ENCODE measurements around the gene BFSP1. TPM values are rescaled to one million over a fixed set of nuclear protein-coding genes. Genes with fewer than 3 reads are reported as not detected.

Gene BFSP1
- total and polyA plus RNA-seq, 2 experiments from 2014 or later = 2.0 to 2.3 TPM

GRCh38 chr20:17471606-17472187 is 59.5 kb downstream of the BFSP1 start:
- H3K36me3 ChIP-seq (replicated peaks; ENCODE audit: insufficient read depth, low read depth) = no peaks in the 10 kb centered on the region

GRCh38 chr20:17470973-17471372 is 60.2 kb downstream of the BFSP1 start:
- Histone ChIP-seq H3K79me2 (no peaks in the 10 kb centered on the region), H3K4me3 (no peak overlapping the region), H3K27me3 (no peaks in the 10 kb centered on the region), H3K4me1 (ENCODE audit: insufficient read depth) (no peaks in the 10 kb centered on the region), H3K4me2 (no peak overlapping the region), H3K36me3 (replicated peaks; ENCODE audit: insufficient read depth, low read depth) (no peaks in the 10 kb centered on the region), H3K9me2 (replicated peaks; ENCODE audit: insufficient read depth) (no peaks in the 10 kb centered on the region), H3K27ac (no peak overlapping the region), H2AFZ (no peak overlapping the region), H3K9me3 (ENCODE audit: low read depth) (no peaks in the 10 kb centered on the region), H4K20me1 (ENCODE audit: insufficient read depth, poor library complexity, severe bottlenecking) (no peaks in the 10 kb centered on the region)
- WGBS (ENCODE audit: low lambda C conversion rate, missing lambda C conversion rate) = 93% methylated on average over 9 of the region's 9 CpGs
- TF ChIP-seq, protein P1, sequence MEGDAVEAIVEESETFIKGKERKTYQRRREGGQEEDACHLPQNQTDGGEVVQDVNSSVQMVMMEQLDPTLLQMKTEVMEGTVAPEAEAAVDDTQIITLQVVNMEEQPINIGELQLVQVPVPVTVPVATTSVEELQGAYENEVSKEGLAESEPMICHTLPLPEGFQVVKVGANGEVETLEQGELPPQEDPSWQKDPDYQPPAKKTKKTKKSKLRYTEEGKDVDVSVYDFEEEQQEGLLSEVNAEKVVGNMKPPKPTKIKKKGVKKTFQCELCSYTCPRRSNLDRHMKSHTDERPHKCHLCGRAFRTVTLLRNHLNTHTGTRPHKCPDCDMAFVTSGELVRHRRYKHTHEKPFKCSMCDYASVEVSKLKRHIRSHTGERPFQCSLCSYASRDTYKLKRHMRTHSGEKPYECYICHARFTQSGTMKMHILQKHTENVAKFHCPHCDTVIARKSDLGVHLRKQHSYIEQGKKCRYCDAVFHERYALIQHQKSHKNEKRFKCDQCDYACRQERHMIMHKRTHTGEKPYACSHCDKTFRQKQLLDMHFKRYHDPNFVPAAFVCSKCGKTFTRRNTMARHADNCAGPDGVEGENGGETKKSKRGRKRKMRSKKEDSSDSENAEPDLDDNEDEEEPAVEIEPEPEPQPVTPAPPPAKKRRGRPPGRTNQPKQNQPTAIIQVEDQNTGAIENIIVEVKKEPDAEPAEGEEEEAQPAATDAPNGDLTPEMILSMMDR (IDR thresholded peaks at IDR 0.05; ENCODE audit: poor library complexity) = no peak
- no peak for TF ChIP-seq EZH2phosphoT487 (IDR thresholded peaks at IDR 0.05; ENCODE audit: low read depth, severe bottlenecking, unreplicated experiment)
- TF ChIP-seq EZH2 (IDR thresholded peaks at IDR 0.05; ENCODE audit: borderline replicate concordance) = no peak
- no peak for DNase-seq (ENCODE audit: low spot score)

More at GRCh38 chr20:17471606-17472187, 59.5 kb downstream of the BFSP1 start:
- H3K27me3 ChIP-seq = no peaks in the 10 kb centered on the region
- 84% methylated on average over 10 of the region's 10 CpGs for WGBS (ENCODE audit: low lambda C conversion rate, missing lambda C conversion rate)
- no peaks in the 10 kb centered on the region for H3K79me2 ChIP-seq
- TF ChIP-seq, protein P1 (IDR thresholded peaks at IDR 0.05; ENCODE audit: poor library complexity) = no peak
- TF ChIP-seq EZH2phosphoT487 (IDR thresholded peaks at IDR 0.05; ENCODE audit: low read depth, severe bottlenecking, unreplicated experiment) (no peak), EZH2 (IDR thresholded peaks at IDR 0.05; ENCODE audit: borderline replicate concordance) (no peak)
- no peaks in the 10 kb centered on the region for H4K20me1 ChIP-seq (ENCODE audit: insufficient read depth, poor library complexity, severe bottlenecking)
- no peak for DNase-seq (ENCODE audit: low spot score)
- H3K9me3 ChIP-seq (ENCODE audit: low read depth) = no peaks in the 10 kb centered on the region
- no peaks in the 10 kb centered on the region for H3K4me1 ChIP-seq (ENCODE audit: insufficient read depth)
- H2AFZ ChIP-seq = no peak overlapping the region
- H3K4me3 ChIP-seq = no peak overlapping the region
- H3K27ac ChIP-seq = no peak overlapping the region
- no peak overlapping the region for H3K4me2 ChIP-seq
- H3K9me2 ChIP-seq (replicated peaks; ENCODE audit: insufficient read depth) = no peaks in the 10 kb centered on the region

DNA sequence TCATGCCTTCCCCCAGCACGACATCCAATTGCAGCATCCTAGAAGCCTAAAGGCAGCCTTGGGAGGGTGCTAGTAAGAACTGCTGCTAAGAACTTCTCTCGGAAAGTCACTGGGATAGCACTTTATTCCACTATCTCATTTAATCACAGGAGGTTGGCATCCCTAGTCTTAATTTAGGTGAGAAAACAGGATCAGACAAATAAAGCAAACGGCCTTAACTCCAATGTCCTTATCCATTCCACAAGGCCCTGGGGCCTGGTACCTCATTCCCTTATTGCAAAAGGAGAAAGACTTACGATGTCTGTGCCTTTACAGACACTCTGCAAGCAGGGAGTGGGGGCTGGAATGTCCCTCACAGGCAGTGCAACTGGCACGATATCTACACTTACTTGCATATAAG is 60.7 kb downstream of the BFSP1 start:
- no peaks in the 10 kb centered on the region for H3K9me3 ChIP-seq (ENCODE audit: low read depth)
- no peak for DNase-seq (ENCODE audit: low spot score)
- H3K4me3 ChIP-seq = no peak overlapping the region
- no peaks in the 10 kb centered on the region for H3K36me3 ChIP-seq (replicated peaks; ENCODE audit: insufficient read depth, low read depth)
- TF ChIP-seq, protein P1 (IDR thresholded peaks at IDR 0.05; ENCODE audit: poor library complexity) = no peak
- TF ChIP-seq EZH2phosphoT487 (IDR thresholded peaks at IDR 0.05; ENCODE audit: low read depth, severe bottlenecking, unreplicated experiment) = no peak
- TF ChIP-seq EZH2 (IDR thresholded peaks at IDR 0.05; ENCODE audit: borderline replicate concordance) = no peak
- no peaks in the 10 kb centered on the region for H3K4me1 ChIP-seq (ENCODE audit: insufficient read depth)
- H3K4me2 ChIP-seq = no peak overlapping the region
- H3K79me2 ChIP-seq = no peaks in the 10 kb centered on the region
- H3K9me2 ChIP-seq (replicated peaks; ENCODE audit: insufficient read depth) = no peaks in the 10 kb centered on the region
- WGBS (ENCODE audit: low lambda C conversion rate, missing lambda C conversion rate) = 93% methylated on average over 5 of the region's 5 CpGs
- H3K27me3 ChIP-seq = no peaks in the 10 kb centered on the region
- no peak overlapping the region for H3K27ac ChIP-seq
- no peak overlapping the region for H2AFZ ChIP-seq
- H4K20me1 ChIP-seq (ENCODE audit: insufficient read depth, poor library complexity, severe bottlenecking) = no peaks in the 10 kb centered on the region

Measured in hepatocyte (in vitro differentiated cells).